DOHH2 (cell line): ENCODE data around the gene EIF4B.

Experiments used
- CTCF ChIP-seq: fragments of 200-600 bp; sonication (generic); IDR thresholded peaks from one replicate; pipeline ENCODE4 v1.5.1; 2014; ENCODE audit warnings: antibody characterized with exemption, mild to moderate bottlenecking, low read depth, low read length; ENCODE audit not compliant: poor library complexity, severe bottlenecking
- EZH2phosphoT487 ChIP-seq: fragments of 200-600 bp; sonication (generic); IDR thresholded peaks from 2 replicates; pipeline ENCODE4 v1.6.1; 2017; ENCODE audit warnings: borderline replicate concordance, mild to moderate bottlenecking, antibody characterized with exemption, low read length, moderate library complexity, mixed read lengths

- no peak for TF ChIP-seq CTCF
- no peak for TF ChIP-seq EZH2phosphoT487
Measured at GRCh38 chr12:53054112-53054878, 48.0 kb downstream of the EIF4B start.
